Measurements from ENCODE around the gene ZNF586. TPM values are rescaled to one million over a fixed set of nuclear protein-coding genes. Genes with fewer than 3 reads are reported as not detected.
"Not testable (repeated sequence)": the region's sequence is repeated elsewhere in the genome, so short reads cannot be mapped to it uniquely, and the experiment has no call there.

The ZNF586 gene
- total RNA-seq, 1 donor from 2014 or later = 9.7 TPM

DNA sequence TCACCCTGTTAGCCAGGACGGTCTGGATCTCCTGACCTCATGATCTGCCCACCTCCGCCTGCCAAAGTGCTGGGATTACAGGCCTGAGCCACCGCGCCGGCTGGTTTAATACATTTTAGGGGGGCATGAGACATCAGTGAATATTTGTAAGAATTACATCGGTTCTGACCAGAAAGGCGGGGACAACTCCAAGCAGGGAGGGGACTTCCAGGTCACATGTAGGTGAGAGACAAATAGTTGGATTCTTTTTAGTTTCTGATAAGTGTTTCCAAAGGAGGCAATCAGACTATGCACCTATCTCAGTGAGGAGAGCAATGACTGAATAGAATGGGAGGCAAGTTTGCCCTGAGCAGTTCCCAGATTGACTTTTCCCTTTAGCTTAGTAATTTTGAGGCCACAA, 48.9 kb downstream of the ZNF586 start:
- DNase-seq (ENCODE audit: missing footprints) (no peak), ATAC-seq (no peak)
- intact Hi-C loops (cut with DNase I) = loop anchor here (5.0 kb wide), 1 partner anchor 51 kb away; the partner anchor contains the start of gene ZNF586

DNA sequence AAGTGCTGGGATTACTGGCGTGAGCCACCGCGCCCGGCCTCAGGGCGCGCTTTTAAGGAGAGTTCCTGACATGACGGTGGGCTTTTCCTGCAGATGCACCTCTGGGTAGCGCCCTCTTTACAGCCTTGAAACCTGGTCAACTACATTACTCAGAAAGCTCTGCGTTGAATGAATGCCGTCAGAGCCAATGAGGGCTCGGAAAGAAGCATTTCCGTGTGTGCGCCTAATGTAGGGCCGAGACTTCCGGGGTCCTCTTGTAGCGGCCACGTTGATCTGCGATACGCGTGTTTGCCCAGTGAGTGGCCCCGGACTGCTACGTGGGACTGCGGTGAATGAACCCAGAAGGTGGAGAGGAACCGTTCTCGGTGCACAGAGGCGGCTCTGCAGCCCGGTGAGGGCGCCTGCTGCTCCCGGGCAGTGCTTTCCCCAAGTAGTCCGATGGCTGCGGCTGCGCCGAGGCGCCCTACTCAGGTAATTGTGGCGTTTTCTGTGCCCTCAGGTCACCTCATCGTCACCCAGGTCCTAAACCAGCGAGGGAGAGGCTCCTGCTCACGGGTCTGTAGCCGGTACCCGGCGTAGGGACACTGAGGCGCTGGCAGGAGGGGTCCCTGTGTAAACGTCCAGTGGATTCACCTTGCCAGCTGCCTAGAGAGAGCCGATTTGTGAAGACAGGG, 50.1 kb downstream of the ZNF586 start:
- intact Hi-C loops (cut with DNase I) = loop anchor here (5.0 kb wide), 1 partner anchor 52 kb away; the partner anchor contains the start of gene ZNF586
- peak; percentile 89 for ATAC-seq
- peak; percentile 87 for DNase-seq (ENCODE audit: missing footprints)

DNA sequence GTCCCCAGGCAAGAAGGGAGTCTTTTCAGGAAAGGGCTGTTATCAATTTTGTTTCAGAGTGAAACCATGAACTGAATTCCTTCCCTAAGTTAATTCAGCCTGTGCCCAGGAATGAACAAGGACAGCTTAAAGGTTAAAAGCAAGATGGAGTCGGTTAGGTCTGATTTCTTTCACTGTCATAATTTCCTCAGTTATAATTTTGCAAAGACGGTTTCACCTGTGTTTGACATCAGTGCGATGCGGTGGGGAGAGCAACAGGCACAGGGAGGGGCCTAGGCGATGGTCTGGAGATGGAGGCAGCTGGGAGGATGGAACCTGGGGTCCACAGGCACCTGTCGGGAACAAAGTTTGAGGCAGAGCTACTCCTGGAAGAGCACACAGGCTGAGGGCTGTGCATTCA, 51.1 kb downstream of the ZNF586 start:
- intact Hi-C loops (cut with DNase I) = no loop called here
- DNase-seq (ENCODE audit: missing footprints) = no peak
- ATAC-seq = no peak

DNA sequence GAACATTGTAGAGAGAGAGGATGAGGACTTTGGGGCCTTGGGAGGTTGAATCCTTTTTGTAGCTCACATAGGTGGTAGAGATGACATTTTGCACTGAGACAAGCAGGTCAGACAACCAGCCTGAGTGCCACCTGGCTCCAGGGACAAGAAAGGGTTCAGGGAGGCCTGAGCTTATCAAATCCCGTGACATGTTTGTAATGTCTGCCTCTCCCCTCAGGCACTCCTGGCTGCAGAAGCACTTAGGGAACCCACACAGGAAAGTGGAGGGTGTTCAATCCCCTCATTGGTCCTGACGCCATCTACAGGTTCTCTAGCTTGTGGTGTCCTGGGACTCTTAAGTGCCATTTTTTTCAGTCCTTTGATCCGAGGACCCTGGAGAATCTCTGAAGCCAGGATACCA, 51.6 kb downstream of the ZNF586 start:
- ATAC-seq; intact Hi-C loops (cut with DNase I); DNase-seq (ENCODE audit: missing footprints): not testable (repeated sequence)

DNA sequence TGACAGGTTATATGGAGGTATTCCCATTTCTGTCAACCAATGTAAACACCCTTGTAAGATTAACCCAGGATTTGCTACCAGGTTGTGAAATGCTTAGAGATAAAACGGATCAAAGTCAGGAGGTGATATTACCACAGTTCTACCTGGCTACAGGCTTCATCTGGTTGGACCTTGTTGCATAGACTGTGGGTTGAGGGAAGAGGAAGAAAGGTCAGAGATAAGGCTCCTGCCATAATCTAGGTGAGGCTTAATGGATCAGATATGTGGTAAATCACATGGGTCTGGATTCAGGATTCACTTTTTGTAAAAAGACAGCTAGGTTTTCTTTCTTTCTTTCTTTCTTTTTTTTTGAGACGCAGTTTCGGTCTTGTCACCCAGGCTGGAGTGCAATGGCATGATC, 52.0 kb downstream of the ZNF586 start:
- intact Hi-C loops (cut with DNase I); DNase-seq (ENCODE audit: missing footprints); ATAC-seq: not testable (repeated sequence)

DNA sequence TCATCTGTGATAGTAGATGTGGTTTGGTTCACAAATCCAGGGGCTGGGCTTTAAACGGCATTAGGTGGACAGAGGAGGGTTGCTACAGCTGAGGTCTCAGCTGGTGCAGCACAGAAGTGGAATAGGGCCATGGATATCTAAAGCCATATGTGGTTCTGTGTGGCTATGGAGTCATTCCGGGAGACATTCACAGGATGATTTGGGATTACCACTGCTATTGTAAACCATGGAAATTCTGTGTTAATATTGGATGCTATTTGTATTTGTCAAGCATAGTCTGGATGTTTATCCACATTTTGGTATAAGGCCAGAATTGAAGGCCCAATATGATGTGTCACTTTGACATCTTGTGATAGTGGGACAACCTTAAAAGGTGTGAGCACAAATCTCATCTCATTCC, 53.7 kb downstream of the ZNF586 start:
- DNase-seq (ENCODE audit: missing footprints); ATAC-seq; intact Hi-C loops (cut with DNase I): not testable (repeated sequence)

DNA sequence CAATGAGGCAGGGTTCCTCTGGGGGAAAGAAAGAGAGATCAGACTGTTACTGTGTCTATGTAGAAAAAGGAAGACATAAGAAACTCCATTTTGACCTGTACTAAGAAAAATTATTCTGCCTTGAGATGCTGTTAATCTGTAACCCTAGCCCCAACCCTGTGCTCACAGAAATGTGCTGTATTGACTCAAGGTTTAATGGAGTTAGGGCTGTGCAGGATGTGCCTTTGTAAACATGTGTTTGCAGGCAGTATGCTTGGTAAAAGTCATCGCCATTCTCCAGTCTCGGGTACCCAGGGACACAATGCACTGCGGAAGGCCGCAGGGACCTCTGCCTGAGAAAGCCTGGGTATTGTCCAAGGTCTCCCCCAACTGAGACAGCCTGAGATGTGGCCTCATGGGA, 54.1 kb downstream of the ZNF586 start:
- ATAC-seq; intact Hi-C loops (cut with DNase I); DNase-seq (ENCODE audit: missing footprints): not testable (repeated sequence)

DNA sequence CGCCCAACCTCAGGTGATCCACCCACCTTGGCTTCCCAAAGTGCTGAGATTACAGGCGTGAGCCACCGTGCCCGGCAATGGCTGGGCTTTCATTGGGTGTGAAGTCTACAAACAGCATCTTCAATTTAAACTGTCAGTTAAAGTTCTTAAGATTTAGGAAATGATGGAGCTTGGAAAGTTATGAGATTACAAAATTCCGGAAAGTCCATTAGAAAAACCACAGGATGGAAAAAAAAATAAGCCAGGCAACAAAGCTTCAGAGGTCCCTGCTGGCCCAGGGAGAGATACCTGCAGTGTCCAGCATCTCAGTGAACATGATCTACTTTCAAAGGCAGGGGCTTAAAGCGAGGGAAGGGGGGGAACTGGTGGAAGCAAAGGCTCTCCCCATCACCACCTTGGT, 56.0 kb downstream of the ZNF586 start:
- no peak for ATAC-seq
- intact Hi-C loops (cut with DNase I) = no loop called here

DNA sequence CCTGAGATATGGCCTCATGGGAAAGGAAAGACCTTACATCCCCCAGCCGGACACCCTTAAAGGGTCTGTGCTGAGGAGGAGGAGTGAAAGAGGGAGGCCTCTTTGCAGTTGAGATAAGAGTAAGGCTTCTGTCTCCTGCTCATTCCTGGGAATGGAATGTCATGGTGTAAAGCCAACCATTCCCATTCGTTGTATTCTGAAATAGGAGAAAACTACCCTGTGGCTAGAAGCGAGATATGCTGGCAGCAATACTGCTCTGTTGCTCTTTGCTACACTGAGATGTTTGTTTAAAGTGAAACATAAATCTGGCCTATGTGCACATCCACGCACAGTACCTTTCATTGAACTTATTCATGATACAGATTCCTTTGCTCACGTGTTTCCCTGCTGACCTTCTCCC, 59.8 kb downstream of the ZNF586 start:
- DNase-seq (ENCODE audit: missing footprints) (no peak), ATAC-seq (peak; percentile 40)
- intact Hi-C loops (cut with DNase I) = no loop called here

More for the DNA sequence above, 56.0 kb downstream of the ZNF586 start:
- no peak for DNase-seq (ENCODE audit: missing footprints)

DNA sequence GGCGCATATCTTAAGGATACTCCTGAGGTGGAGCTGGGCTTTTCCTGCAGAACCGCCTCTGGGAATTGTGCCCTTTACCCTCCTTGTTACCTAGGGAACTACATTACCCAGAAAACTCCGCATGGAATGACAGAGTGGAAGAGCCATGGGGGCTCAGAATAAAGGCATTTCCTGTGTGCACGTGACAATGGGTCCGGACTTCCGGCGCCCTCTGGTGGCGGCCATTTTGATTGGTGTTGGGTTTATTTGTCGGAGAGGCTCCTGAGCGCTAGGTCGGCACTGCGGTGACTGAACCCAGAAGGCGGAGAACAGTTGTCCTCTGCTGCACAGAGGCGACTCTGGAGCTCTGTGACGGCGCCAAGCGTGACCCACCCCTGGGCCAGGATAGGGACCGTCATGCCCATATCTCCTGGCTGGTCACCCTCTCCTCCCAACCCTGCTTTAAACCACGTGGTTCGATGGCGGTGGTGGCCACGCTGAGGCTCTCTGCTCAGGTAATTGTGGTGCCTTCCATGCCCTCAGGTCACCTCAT, 60.7 kb downstream of the ZNF586 start, which contains the start of gene ZNF587B:
TSS of gene ZNF587B (plus strand) at position 229 of the 532 bp plus-strand sequence. CDS start at position 459, 230 bp downstream.
- intact Hi-C loops (cut with DNase I) = no loop called here
- ATAC-seq (peak; percentile 90), DNase-seq (ENCODE audit: missing footprints) (peak; percentile 85)

Other genes with a start within 250 kb of the ZNF586 start
- gene ZNF549, start 242.3 kb upstream of the ZNF586 start, total RNA-seq = 3.6 TPM
- gene ZNF550, start 209.8 kb upstream of the ZNF586 start, total RNA-seq = 9.5 TPM
- gene ZNF416, start 190.8 kb upstream of the ZNF586 start, total RNA-seq = 4.3 TPM
- 3.3 TPM for gene ZIK1, start 185.5 kb upstream of the ZNF586 start, total RNA-seq
- 3.8 TPM for gene ZNF530, start 169.8 kb upstream of the ZNF586 start, total RNA-seq
- 14.9 TPM for gene ZNF134, start 155.4 kb upstream of the ZNF586 start, total RNA-seq
- gene ZNF211, start 136.5 kb upstream of the ZNF586 start, total RNA-seq = 10.1 TPM
- not detected for gene ZSCAN4, start 100.7 kb upstream of the ZNF586 start, total RNA-seq
- gene ZNF551, start 87.7 kb upstream of the ZNF586 start, total RNA-seq = 4.0 TPM
- 3.3 TPM for gene ZNF154, start 60.5 kb upstream of the ZNF586 start, total RNA-seq
- gene ZNF671, start 42.1 kb upstream of the ZNF586 start, total RNA-seq = 5.8 TPM
- 12.5 TPM for gene ZNF776, start 22.9 kb upstream of the ZNF586 start, total RNA-seq
- gene ZNF552, start 45.2 kb downstream of the ZNF586 start, total RNA-seq = 4.7 TPM
- 7.5 TPM for gene ZNF587B, start 60.6 kb downstream of the ZNF586 start, total RNA-seq
- gene ZNF587, start 80.2 kb downstream of the ZNF586 start, total RNA-seq = 16.4 TPM
- 12.7 TPM for gene ZNF814, start 119.4 kb downstream of the ZNF586 start, total RNA-seq
- 9.5 TPM for gene ZNF417, start 146.9 kb downstream of the ZNF586 start, total RNA-seq
- 11.0 TPM for gene ZNF418, start 165.7 kb downstream of the ZNF586 start, total RNA-seq
- gene ZNF256, start 178.0 kb downstream of the ZNF586 start, total RNA-seq = 9.3 TPM
- 2.2 TPM for gene C19orf18, start 204.9 kb downstream of the ZNF586 start, total RNA-seq
- gene ZNF606, start 233.1 kb downstream of the ZNF586 start, total RNA-seq = 11.8 TPM

Measured in Right ventricle myocardium inferior (tissue), 1 donor.